ENCODE data around the gene PHF12.

- TF ChIP-seq POLR2AphosphoS5 (IDR thresholded peaks at IDR 0.05) (no peak), CTCF (IDR thresholded peaks at IDR 0.05) (no peak), EP300 (IDR thresholded peaks at IDR 0.05) (no peak)
These were observed 4.1 kb upstream of the PHF12 start for GRCh38 chr17:28955408-28955807.

All from upper lobe of left lung (tissue), 4 donors.